Esophagus muscularis mucosa (tissue), 4 donors: ENCODE measurements around the gene ABCC5. TPM values are rescaled to one million over a fixed set of nuclear protein-coding genes. Genes with fewer than 3 reads are reported as not detected.

ENCODE experiments used
- DNase-seq: peaks from one replicate; pipeline ENCODE4 v3.0.0-alpha.2; 2017; ENCODE audit errors: extremely low spot score
- H3K27ac ChIP-seq, 4 donors: fragments of 200-600 bp; sonication (generic); replicated peaks in 1 of 4; 1 replicate in 3 of 4; 2 replicates in 1 of 4; pipeline ENCODE4 v1.5.1; 2016 to 2019; ENCODE audit warnings: mild to moderate bottlenecking in 1 of 4
- H3K27me3 ChIP-seq, 4 donors: fragments of 200-600 bp; sonication (generic); one replicate each; pipeline versions ENCODE4 v1.5.1 to v1.6.0; 2016 to 2019
- H3K36me3 ChIP-seq, 4 donors: fragments of 200-600 bp; sonication (generic); one replicate each; pipeline ENCODE4 v1.5.1; 2016 to 2019
- H3K4me1 ChIP-seq, 4 donors: fragments of 200-600 bp; sonication (generic); one replicate each; pipeline ENCODE4 v1.5.1; 2016 to 2019
- H3K4me3 ChIP-seq, 4 donors: fragments of 200-600 bp; sonication (generic); 1 replicate in 2 of 4; 2 replicates in 2 of 4; pipeline ENCODE4 v1.5.1; 2016 to 2019; ENCODE audit warnings: mild to moderate bottlenecking in 4 of 4, moderate library complexity in 1 of 4
- H3K9me3 ChIP-seq, 4 donors: fragments of 200-600 bp; sonication (generic); 1 replicate in 3 of 4; 2 replicates in 1 of 4; pipeline ENCODE4 v1.5.1; 2016 to 2019
- CTCF ChIP-seq, 3 experiments: fragments of 200-600 bp in 2 of 3; fragments of 450-650 bp in 1 of 3; sonication (generic) in 2 of 3; IDR thresholded peaks; one replicate each; pipeline ENCODE4 v1.5.1; 2017 to 2019; ENCODE audit warnings: antibody characterized with exemption in 3 of 3, mild to moderate bottlenecking in 2 of 3, moderate library complexity in 1 of 3
- EP300 ChIP-seq: sonication (generic); formaldehyde crosslinking; IDR thresholded peaks from one replicate; pipeline ENCODE4 v1.6.1; 2017; ENCODE audit warnings: antibody characterized with exemption
- POLR2A ChIP-seq: fragments of 450-650 bp; IDR thresholded peaks from one replicate; pipeline ENCODE4 v1.6.1; 2017; ENCODE audit warnings: antibody characterized with exemption, moderate library complexity, mild to moderate bottlenecking, low read depth
- POLR2AphosphoS5 ChIP-seq, 2 donors: sonication (generic); formaldehyde crosslinking; IDR thresholded peaks; one replicate each; pipeline ENCODE4 v1.6.1; 2017; ENCODE audit warnings: antibody characterized with exemption in 2 of 2
- WGBS: methylation state at CpG from one replicate; pipeline ENCODE4 v1.1.5; 2018; 5-methylcytosine and 5-hydroxymethylcytosine counted together
- intact Hi-C: fragments of 100-400 bp; cut with DNase I; formaldehyde crosslinking; loops from one replicate; pipeline ENCODE4 v1.15.1; 2023
- total RNA-seq, 4 donors: library from RNA; depleted of rRNA; stranded (reverse); fragments of >200 nt; gene quantifications; one replicate each; pipeline versions ENCODE4 v1.1.0 to v1.2.1, GENCODE V29; 2016

The ABCC5 gene
- total RNA-seq: 10 to 100 TPM in 3 of 4 donors, 1 to 10 TPM in 1; 9.8 to 20.2 (median 17.6) TPM

- Histone ChIP-seq H3K36me3 (peaks cover 7 to 13% (median 10%) of the 10 kb centered on the region in 4 donors), H3K4me3 (peak within 1 kb of the TSS; percentile 87 to 99 (median 93)), H3K27me3 (no peaks in the 10 kb centered on the region), H3K9me3 (no peaks in the 10 kb centered on the region), H3K4me1 (peaks cover 3 to 25% (median 21%) of the 10 kb centered on the region in 4 donors), H3K27ac (peak within 1 kb of the TSS; percentile 80 to 84 (median 84))
- peak in 2 of 3 experiments; percentile 24 to 55 for TF ChIP-seq CTCF (IDR thresholded peaks at IDR 0.05)
- TF ChIP-seq EP300: no peak
- peak; percentile 71 to 87 for TF ChIP-seq POLR2AphosphoS5 (IDR thresholded peaks at IDR 0.05)
- no peak for TF ChIP-seq POLR2A
- WGBS: under 1% methylated on average over 40 of the region's 55 CpGs
- peak; percentile 97 for DNase-seq
- intact Hi-C loops: loop anchor here (2.0 to 5.0 kb wide), 2 partner anchors 117 to 229 kb away; partner anchors contain the start of genes ALG3, EEF1AKMT4 and EIF2B5
Observed at GRCh38 chr3:184017672-184018423, at the start of gene ABCC5. Gene ABCC5 (minus strand): TSS chr3:184017884. CDS start chr3:184014392, 3,492 bp downstream.

- 74% methylated on average over 2 of the region's 2 CpGs for WGBS
- H3K4me3 ChIP-seq: no peak overlapping the region
- intact Hi-C loops: no loop called here
- no peak for DNase-seq
- H3K36me3 ChIP-seq: no peaks in the 10 kb centered on the region
- H3K27ac ChIP-seq: no peak overlapping the region
- H3K9me3 ChIP-seq: no peaks in the 10 kb centered on the region
- H3K4me1 ChIP-seq: no peaks in the 10 kb centered on the region
- no peaks in the 10 kb centered on the region for H3K27me3 ChIP-seq
- TF ChIP-seq EP300: no peak
- no peak for TF ChIP-seq POLR2AphosphoS5 (IDR thresholded peaks at IDR 0.05)
Observed at GRCh38 chr3:184066211-184066610, 48.5 kb upstream of the ABCC5 start.

GRCh38 chr3:184062637-184063036, 45.0 kb upstream of the ABCC5 start:
- no peak for DNase-seq
- intact Hi-C loops: no loop called here
- TF ChIP-seq CTCF (IDR thresholded peaks at IDR 0.05) (no peak), POLR2A (no peak), EP300 (no peak), POLR2AphosphoS5 (IDR thresholded peaks at IDR 0.05) (no peak)

GRCh38 chr3:184059424-184059823, 41.7 kb upstream of the ABCC5 start:
- no peaks in the 10 kb centered on the region for H3K4me1 ChIP-seq
- no peak for DNase-seq
- H3K9me3 ChIP-seq: no peaks in the 10 kb centered on the region
- no peak overlapping the region for H3K27ac ChIP-seq
- H3K27me3 ChIP-seq: no peaks in the 10 kb centered on the region
- intact Hi-C loops: no loop called here
- WGBS: 56% methylated on average over 4 of the region's 7 CpGs
- TF ChIP-seq POLR2A (no peak), POLR2AphosphoS5 (IDR thresholded peaks at IDR 0.05) (no peak), CTCF (IDR thresholded peaks at IDR 0.05) (no peak), EP300 (no peak)
- no peak overlapping the region for H3K4me3 ChIP-seq
- no peaks in the 10 kb centered on the region for H3K36me3 ChIP-seq

More at GRCh38 chr3:184062637-184063036, 45.0 kb upstream of the ABCC5 start:
- Histone ChIP-seq H3K27ac (no peak overlapping the region), H3K4me1 (no peaks in the 10 kb centered on the region), H3K4me3 (no peak overlapping the region), H3K36me3 (no peaks in the 10 kb centered on the region), H3K27me3 (no peaks in the 10 kb centered on the region), H3K9me3 (no peaks in the 10 kb centered on the region)

- no peak for DNase-seq
- WGBS: 62% methylated on average over 9 of the region's 9 CpGs
- no peak overlapping the region for H3K27ac ChIP-seq
- no peak overlapping the region for H3K4me3 ChIP-seq
- H3K4me1 ChIP-seq: no peaks in the 10 kb centered on the region
- no peaks in the 10 kb centered on the region for H3K27me3 ChIP-seq
- TF ChIP-seq CTCF (IDR thresholded peaks at IDR 0.05) (no peak), POLR2A (no peak), POLR2AphosphoS5 (IDR thresholded peaks at IDR 0.05) (no peak), EP300 (no peak)
- no peaks in the 10 kb centered on the region for H3K36me3 ChIP-seq
- H3K9me3 ChIP-seq: no peaks in the 10 kb centered on the region
- intact Hi-C loops: no loop called here
Observed at GRCh38 chr3:184058029-184058428, 40.3 kb upstream of the ABCC5 start.
